Lung (tissue), 12 donors: Measurements from ENCODE around the gene SPSB4. TPM values are rescaled to one million over a fixed set of nuclear protein-coding genes. Genes with fewer than 3 reads are reported as not detected.

ENCODE experiments used
- ATAC-seq: fragments of 200-7000 bp; cut with Tn5 transposase; one replicate; pipeline ENCODE4 v1.9.1; 2020; ENCODE audit warnings: moderate number of reproducible peaks; ENCODE audit not compliant: insufficient read depth, low FRiP score
- DNase-seq, 3 donors: peaks; one replicate each; pipeline ENCODE4 v3.0.0-alpha.2; 2013 to 2017
- H3K27ac ChIP-seq, 2 donors: one replicate each; pipeline ENCODE4 v1.5.1; 2013; ENCODE audit warnings: mild to moderate bottlenecking in 2 of 2, moderate library complexity in 2 of 2, control low read depth in 1 of 2, inconsistent platforms in 1 of 2, low read depth in 1 of 2, low read length in 1 of 2
- H3K27me3 ChIP-seq, 3 donors: one replicate each; pipeline ENCODE4 v1.5.1; 2013; ENCODE audit warnings: low read length in 2 of 3; ENCODE audit not compliant: control insufficient read depth in 3 of 3, insufficient read depth in 3 of 3
- H3K36me3 ChIP-seq, 4 donors: one replicate each; pipeline ENCODE4 v1.5.1; 2013; ENCODE audit warnings: low read length in 4 of 4, mild to moderate bottlenecking in 1 of 4, moderate library complexity in 1 of 4; ENCODE audit not compliant: control insufficient read depth in 4 of 4, insufficient read depth in 4 of 4
- H3K4me1 ChIP-seq, 5 donors: one replicate each; pipeline ENCODE4 v1.5.1; 2013; ENCODE audit warnings: low read length in 5 of 5, mild to moderate bottlenecking in 2 of 5, moderate library complexity in 1 of 5; ENCODE audit not compliant: control insufficient read depth in 5 of 5, insufficient read depth in 5 of 5
- H3K4me3 ChIP-seq: one replicate; pipeline ENCODE4 v1.5.1; 2013; ENCODE audit warnings: mild to moderate bottlenecking, control low read depth, moderate library complexity
- H3K9ac ChIP-seq, 2 donors: one replicate each; pipeline ENCODE4 v1.5.1; 2013; ENCODE audit warnings: low read length in 2 of 2, control low read depth in 1 of 2; ENCODE audit not compliant: insufficient read depth in 1 of 2
- H3K9me3 ChIP-seq, 4 donors: one replicate each; pipeline ENCODE4 v1.5.1; 2013; ENCODE audit warnings: low read length in 3 of 4, mild to moderate bottlenecking in 1 of 4, moderate library complexity in 1 of 4; ENCODE audit not compliant: control insufficient read depth in 4 of 4, insufficient read depth in 3 of 4
- WGBS, 2 donors: extraction: QIAGEN DNeasy Blood & Tissue Kit; methylation state at CpG; one replicate each; pipeline ENCODE4 v1.1.7; 2013; 5-methylcytosine and 5-hydroxymethylcytosine counted together
- polyA plus RNA-seq, 2 donors: library from polyadenylated mRNA; stranded (reverse); fragments of 200-250 nt; gene quantifications; one replicate each; pipeline ENCODE4 v1.2.1, GENCODE V29; 2013
- total RNA-seq, 2 donors: library from RNA; depleted of rRNA in 1 of 2; stranded (reverse); fragments of >200 nt in 1 of 2; gene quantifications; one replicate each; pipeline ENCODE4 v1.2.1, GENCODE V29; 2014 to 2021
- TF ChIP-seq, protein P1 (sequence below): IDR thresholded peaks from 2 replicates; pipeline ENCODE4 v1.5.1; 2012; ENCODE audit warnings: mild to moderate bottlenecking; ENCODE audit errors: control extremely low read depth, extremely low read depth
- donor health status: control.
- donor health status: control.
- donor health status: Bipolar disorder and iron deficiency.
- donor health status: healthy.
- donor health status: DM: yes; HTN: yes; CAD: no.

The SPSB4 gene
- total and polyA plus RNA-seq, 4 donors = 0.25 to 4.4 (median 1.5) TPM

DNA sequence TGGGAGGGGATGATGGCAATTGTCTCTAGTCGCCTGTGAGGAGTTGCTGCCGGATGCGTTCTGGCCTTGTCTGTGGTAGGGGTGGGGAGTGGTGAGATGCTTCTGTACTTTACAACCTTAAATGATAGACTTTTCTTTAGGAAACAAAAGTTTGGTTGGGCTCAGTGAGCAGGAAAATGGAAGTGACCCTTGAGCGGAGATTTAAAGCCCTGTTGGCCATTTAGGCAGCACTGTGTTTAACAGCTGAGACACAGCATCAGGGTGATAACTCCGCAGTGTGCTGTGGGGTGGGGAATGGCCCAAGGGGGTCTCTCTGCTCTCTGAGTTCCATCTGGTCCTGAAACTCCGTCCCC, 36.6 kb downstream of the SPSB4 start:
- Histone ChIP-seq H3K27me3 (no peaks in the 10 kb centered on the region), H3K36me3 (no peaks in the 10 kb centered on the region), H3K4me3 (no peak overlapping the region), H3K9me3 (peaks cover 0 to 2% (median 0%) of the 10 kb centered on the region in 4 donors), H3K4me1 (peaks cover 3 to 25% (median 13%) of the 10 kb centered on the region in 5 donors), H3K9ac (no peak overlapping the region), H3K27ac (no peak overlapping the region)
- TF ChIP-seq, protein P1, sequence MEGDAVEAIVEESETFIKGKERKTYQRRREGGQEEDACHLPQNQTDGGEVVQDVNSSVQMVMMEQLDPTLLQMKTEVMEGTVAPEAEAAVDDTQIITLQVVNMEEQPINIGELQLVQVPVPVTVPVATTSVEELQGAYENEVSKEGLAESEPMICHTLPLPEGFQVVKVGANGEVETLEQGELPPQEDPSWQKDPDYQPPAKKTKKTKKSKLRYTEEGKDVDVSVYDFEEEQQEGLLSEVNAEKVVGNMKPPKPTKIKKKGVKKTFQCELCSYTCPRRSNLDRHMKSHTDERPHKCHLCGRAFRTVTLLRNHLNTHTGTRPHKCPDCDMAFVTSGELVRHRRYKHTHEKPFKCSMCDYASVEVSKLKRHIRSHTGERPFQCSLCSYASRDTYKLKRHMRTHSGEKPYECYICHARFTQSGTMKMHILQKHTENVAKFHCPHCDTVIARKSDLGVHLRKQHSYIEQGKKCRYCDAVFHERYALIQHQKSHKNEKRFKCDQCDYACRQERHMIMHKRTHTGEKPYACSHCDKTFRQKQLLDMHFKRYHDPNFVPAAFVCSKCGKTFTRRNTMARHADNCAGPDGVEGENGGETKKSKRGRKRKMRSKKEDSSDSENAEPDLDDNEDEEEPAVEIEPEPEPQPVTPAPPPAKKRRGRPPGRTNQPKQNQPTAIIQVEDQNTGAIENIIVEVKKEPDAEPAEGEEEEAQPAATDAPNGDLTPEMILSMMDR = no peak
- WGBS, 2 donors = 84 to 85% methylated on average over 6 of the region's 6 CpGs
- DNase-seq (no peak), ATAC-seq (no peak)

DNA sequence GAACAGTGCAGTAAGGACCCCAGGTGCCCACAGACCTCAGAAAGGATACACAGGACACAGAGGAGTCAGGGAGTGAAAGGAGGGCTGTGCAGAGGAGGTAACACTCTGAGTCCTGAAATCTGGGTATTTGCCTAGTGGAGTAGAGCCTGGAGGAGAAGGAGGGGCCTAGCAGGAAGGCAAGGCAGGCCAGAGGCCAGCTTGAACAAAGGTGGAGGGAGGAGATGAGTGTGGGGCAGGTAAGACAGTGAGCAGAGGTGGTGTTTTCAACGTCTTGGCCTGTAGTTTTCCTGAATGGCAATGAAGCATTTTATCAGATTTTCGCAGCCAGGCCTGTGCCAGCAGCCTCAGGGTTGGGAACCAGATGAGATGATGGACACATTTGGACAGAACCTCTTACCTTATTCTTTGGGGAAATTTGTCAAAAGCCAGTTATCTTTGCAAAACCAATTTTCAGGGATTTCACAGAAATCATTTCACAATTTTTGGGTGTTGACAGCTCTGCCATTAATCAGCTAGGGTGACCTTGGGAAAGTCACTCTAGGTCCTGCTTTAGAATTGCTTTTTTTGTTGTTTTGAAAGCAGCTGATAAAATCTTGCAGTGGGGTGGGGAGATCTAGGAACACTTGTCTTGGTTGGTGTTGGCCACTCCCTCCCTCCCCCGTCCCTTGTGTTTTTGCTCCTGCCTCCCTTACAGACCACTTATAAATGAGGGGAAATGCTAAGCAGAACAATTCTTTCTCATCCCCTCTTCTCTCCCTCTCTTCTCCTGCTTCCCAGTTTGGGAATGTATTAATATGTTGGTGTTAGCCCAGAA, 38.4 kb downstream of the SPSB4 start:
- peaks cover 3 to 8% (median 7%) of the 10 kb centered on the region in 5 donors for H3K4me1 ChIP-seq
- no peak overlapping the region for H3K4me3 ChIP-seq
- ATAC-seq (no peak), DNase-seq (no peak)
- H3K36me3 ChIP-seq = no peaks in the 10 kb centered on the region
- TF ChIP-seq, protein P1 = no peak
- peaks cover 0 to 2% (median 0%) of the 10 kb centered on the region in 4 donors for H3K9me3 ChIP-seq
- H3K27ac ChIP-seq = no peak overlapping the region
- H3K27me3 ChIP-seq = no peaks in the 10 kb centered on the region
- no peak overlapping the region for H3K9ac ChIP-seq
- WGBS, 2 donors = 81 to 92% methylated on average over 3 of the region's 3 CpGs

DNA sequence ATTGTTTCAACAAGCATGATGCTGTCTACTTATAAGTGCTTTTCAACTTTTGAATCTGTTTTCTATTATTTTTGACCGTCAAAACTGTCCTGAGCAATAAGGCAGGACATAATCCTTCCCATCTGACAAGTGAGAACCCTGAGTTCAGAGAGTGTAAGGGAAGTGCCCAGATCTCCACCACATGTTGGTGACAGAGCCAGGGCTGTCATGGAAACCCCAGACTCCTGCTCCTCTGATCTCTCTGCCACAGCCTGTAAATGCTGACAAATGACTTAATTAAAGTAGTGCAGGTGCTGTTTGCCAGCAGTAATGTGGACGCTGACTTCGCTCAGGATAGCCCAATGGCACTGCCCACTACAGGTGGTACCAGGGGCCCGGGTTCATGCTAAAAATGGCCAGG, 40.3 kb downstream of the SPSB4 start:
- 76 to 82% methylated on average over 4 of the region's 4 CpGs for WGBS, 2 donors

More for the DNA sequence above, 40.3 kb downstream of the SPSB4 start:
- TF ChIP-seq, protein P1 = no peak
- Histone ChIP-seq H3K36me3 (no peaks in the 10 kb centered on the region), H3K27ac (no peak overlapping the region), H3K4me1 (peaks cover 5 to 14% (median 11%) of the 10 kb centered on the region in 5 donors), H3K9me3 (no peaks in the 10 kb centered on the region), H3K9ac (no peak overlapping the region), H3K4me3 (no peak overlapping the region), H3K27me3 (no peaks in the 10 kb centered on the region)
- no peak for ATAC-seq
- no peak for DNase-seq
